ENCODE results near the gene PCDHGA11.
"Not testable (repeated sequence)": the region's sequence is repeated elsewhere in the genome, so short reads cannot be mapped to it uniquely, and the experiment has no call there.

Gene PCDHGA11

GRCh38 chr5:141383345-141383744, 37.5 kb upstream of the PCDHGA11 start:
- peak overlapping the region; percentile 51 for H3K4me3 ChIP-seq (replicated peaks; ENCODE audit: low read depth, low read length)
- DNase-seq (ENCODE audit: extremely low read depth, low read depth): no peak
- TF ChIP-seq CTCF (IDR thresholded peaks at IDR 0.05; ENCODE audit: low read depth, low read length, missing control alignments): no peak

- H3K4me3 ChIP-seq (replicated peaks; ENCODE audit: low read depth, low read length): no peak overlapping the region
- DNase-seq (ENCODE audit: extremely low read depth, low read depth): no peak
- TF ChIP-seq CTCF (IDR thresholded peaks at IDR 0.05; ENCODE audit: low read depth, low read length, missing control alignments): no peak
These were observed 36.2 kb upstream of the PCDHGA11 start for GRCh38 chr5:141384471-141385267.

GRCh38 chr5:141387557-141388311, 33.1 kb upstream of the PCDHGA11 start, which contains the start of gene PCDHGB4:
Gene PCDHGB4, plus strand, starts transcription at chr5:141387698. Its CDS starts 187 bp downstream, at chr5:141387885.
- not testable (repeated sequence) for DNase-seq (ENCODE audit: extremely low read depth, low read depth)
- peak; percentile 41 for TF ChIP-seq CTCF (IDR thresholded peaks at IDR 0.05; ENCODE audit: low read depth, low read length, missing control alignments)
- peak within 1 kb of the TSS; percentile 25; the same call in 1 of the 2 replicates for H3K4me3 ChIP-seq (replicated peaks; ENCODE audit: low read depth, low read length)

- TF ChIP-seq CTCF (IDR thresholded peaks at IDR 0.05; ENCODE audit: low read depth, low read length, missing control alignments): no peak
- H3K4me3 ChIP-seq (replicated peaks; ENCODE audit: low read depth, low read length): no peak overlapping the region
- no peak for DNase-seq (ENCODE audit: extremely low read depth, low read depth)
These were observed 32.2 kb upstream of the PCDHGA11 start for GRCh38 chr5:141388661-141389060.

- DNase-seq (ENCODE audit: extremely low read depth, low read depth): no peak
- no peak overlapping the region for H3K4me3 ChIP-seq (replicated peaks; ENCODE audit: low read depth, low read length)
- no peak for TF ChIP-seq CTCF (IDR thresholded peaks at IDR 0.05; ENCODE audit: low read depth, low read length, missing control alignments)
These were observed 31.5 kb upstream of the PCDHGA11 start for GRCh38 chr5:141389153-141390042.

- no peak for DNase-seq (ENCODE audit: extremely low read depth, low read depth)
- peak; percentile 19 for TF ChIP-seq CTCF (IDR thresholded peaks at IDR 0.05; ENCODE audit: low read depth, low read length, missing control alignments)
- no peak within 1 kb of the TSS for H3K4me3 ChIP-seq (replicated peaks; ENCODE audit: low read depth, low read length)
These were observed 28.2 kb upstream of the PCDHGA11 start, which contains the start of gene PCDHGA8 for GRCh38 chr5:141392429-141393198. Gene PCDHGA8, plus strand, starts transcription at chr5:141392633. Its CDS starts 181 bp downstream, at chr5:141392814.

Measured in HFF-Myc (cell line).